Activated CD4-positive, alpha-beta memory T cell treated with anti-CD3 and anti-CD28 coated beads for 36 hours (primary cell): Measurements from ENCODE around the gene CCDC93. TPM values are rescaled to one million over a fixed set of nuclear protein-coding genes. Genes with fewer than 3 reads are reported as not detected.

Source experiments
- CTCF ChIA-PET: fragments of 350-600 bp; sonication (Branson Sonifier 250); formaldehyde crosslinking; loops from one replicate; lab custom pipeline; 2021; ENCODE audit warnings: antibody characterized with exemption, inconsistent platforms; lab: Charles Lee
- POLR2A ChIA-PET: fragments of 350-600 bp; sonication (Branson Sonifier 250); formaldehyde crosslinking; loops from one replicate; lab custom pipeline; 2021; ENCODE audit warnings: antibody characterized with exemption; lab: Charles Lee
- DNase-seq: peaks from one replicate; pipeline ENCODE4 v3.0.0-alpha.2; 2020
- H3K27ac Mint-ChIP-seq: one replicate; pipeline ENCODE4 v1.8.0; 2021; ENCODE audit warnings: mixed read lengths
- H3K27me3 Mint-ChIP-seq: one replicate; pipeline ENCODE4 v1.8.0; 2021; ENCODE audit warnings: mixed read lengths
- H3K36me3 Mint-ChIP-seq: one replicate; pipeline ENCODE4 v1.8.0; 2021; ENCODE audit warnings: mixed read lengths
- H3K4me1 Mint-ChIP-seq: one replicate; pipeline ENCODE4 v1.8.0; 2021; ENCODE audit warnings: low read depth, mixed read lengths
- H3K4me3 Mint-ChIP-seq: one replicate; pipeline ENCODE4 v1.8.0; 2021; ENCODE audit warnings: mild to moderate bottlenecking, mixed read lengths
- H3K9me3 Mint-ChIP-seq: one replicate; pipeline ENCODE4 v1.8.0; 2021; ENCODE audit warnings: mixed read lengths
- intact Hi-C: fragments of 100-400 bp; cut with micrococcal nuclease; formaldehyde crosslinking; loops from one replicate; pipeline ENCODE4 v1.15.1; 2023
- total RNA-seq, 2 experiments: library from RNA; stranded (reverse); gene quantifications; one replicate each; pipeline ENCODE4 v1.2.3, GENCODE V29; 2021

The CCDC93 gene
- total RNA-seq, 2 experiments from 2014 or later, result 24.9 to 27.3 TPM

- H3K36me3 Mint-ChIP-seq, result peaks cover 65% of the 10 kb centered on the region
- no peak for DNase-seq
- POLR2A ChIA-PET, result no interaction called here
- intact Hi-C loops, result no loop called here
- H3K9me3 Mint-ChIP-seq, result no peaks in the 10 kb centered on the region
- CTCF ChIA-PET, result interaction anchor here (1.0 kb wide), 1 partner anchor 51 kb away, joined by 3 read pairs; no protein-coding TSS in a partner anchor
- no peaks in the 10 kb centered on the region for H3K27me3 Mint-ChIP-seq
- no peaks in the 10 kb centered on the region for H3K4me1 Mint-ChIP-seq
- no peak overlapping the region for H3K4me3 Mint-ChIP-seq
- no peak overlapping the region for H3K27ac Mint-ChIP-seq
Observed at GRCh38 chr2:117952228-117952627, 61.6 kb downstream of the CCDC93 start.

GRCh38 chr2:117949806-117950205 is 64.1 kb downstream of the CCDC93 start:
- Mint-ChIP-seq H3K9me3 (no peaks in the 10 kb centered on the region), H3K27ac (no peak overlapping the region), H3K36me3 (peaks cover 76% of the 10 kb centered on the region), H3K27me3 (no peaks in the 10 kb centered on the region), H3K4me1 (no peaks in the 10 kb centered on the region), H3K4me3 (no peak overlapping the region)
- POLR2A ChIA-PET, result no interaction called here
- intact Hi-C loops, result no loop called here
- CTCF ChIA-PET, result no interaction called here
- DNase-seq, result no peak

- H3K36me3 Mint-ChIP-seq, result peaks cover 71% of the 10 kb centered on the region
- no peaks in the 10 kb centered on the region for H3K27me3 Mint-ChIP-seq
- DNase-seq, result no peak
- no peaks in the 10 kb centered on the region for H3K9me3 Mint-ChIP-seq
- intact Hi-C loops, result no loop called here
- ChIA-PET POLR2A (no interaction called here), CTCF (no interaction called here)
- H3K27ac Mint-ChIP-seq, result no peak overlapping the region
- H3K4me3 Mint-ChIP-seq, result no peak overlapping the region
- H3K4me1 Mint-ChIP-seq, result no peaks in the 10 kb centered on the region
Observed at GRCh38 chr2:117948615-117949014, 65.3 kb downstream of the CCDC93 start.

GRCh38 chr2:117945296-117945695 is 68.6 kb downstream of the CCDC93 start:
- Mint-ChIP-seq H3K36me3 (peaks cover 66% of the 10 kb centered on the region), H3K4me3 (no peak overlapping the region), H3K4me1 (no peaks in the 10 kb centered on the region), H3K27me3 (no peaks in the 10 kb centered on the region), H3K9me3 (no peaks in the 10 kb centered on the region), H3K27ac (no peak overlapping the region)
- DNase-seq, result no peak
- CTCF ChIA-PET, result interaction anchor here (0.6 to 1.1 kb wide), 3 partner anchors 8 to 74 kb away, joined by 3 read pairs; no protein-coding TSS in a partner anchor
- POLR2A ChIA-PET, result no interaction called here
- intact Hi-C loops, result no loop called here

GRCh38 chr2:117944816-117945215 is 69.1 kb downstream of the CCDC93 start:
- Mint-ChIP-seq H3K4me1 (no peaks in the 10 kb centered on the region), H3K36me3 (peaks cover 67% of the 10 kb centered on the region), H3K9me3 (no peaks in the 10 kb centered on the region), H3K27ac (no peak overlapping the region), H3K27me3 (no peaks in the 10 kb centered on the region), H3K4me3 (no peak overlapping the region)
- intact Hi-C loops, result no loop called here
- DNase-seq, result no peak
- CTCF ChIA-PET, result interaction anchor here (0.6 to 0.7 kb wide), 2 partner anchors 8 to 74 kb away, joined by 3 read pairs; no protein-coding TSS in a partner anchor
- POLR2A ChIA-PET, result no interaction called here

- intact Hi-C loops, result no loop called here
- H3K9me3 Mint-ChIP-seq, result no peaks in the 10 kb centered on the region
- no peak overlapping the region for H3K4me3 Mint-ChIP-seq
- no peaks in the 10 kb centered on the region for H3K4me1 Mint-ChIP-seq
- peaks cover 71% of the 10 kb centered on the region for H3K36me3 Mint-ChIP-seq
- POLR2A ChIA-PET, result no interaction called here
- no peaks in the 10 kb centered on the region for H3K27me3 Mint-ChIP-seq
- CTCF ChIA-PET, result no interaction called here
- H3K27ac Mint-ChIP-seq, result no peak overlapping the region
- no peak for DNase-seq
Observed at GRCh38 chr2:117943013-117943672, 70.7 kb downstream of the CCDC93 start.

- ChIA-PET POLR2A (no interaction called here), CTCF (no interaction called here)
- DNase-seq, result no peak
- H3K9me3 Mint-ChIP-seq, result no peaks in the 10 kb centered on the region
- H3K27ac Mint-ChIP-seq, result no peak overlapping the region
- H3K36me3 Mint-ChIP-seq, result peaks cover 72% of the 10 kb centered on the region
- no peaks in the 10 kb centered on the region for H3K4me1 Mint-ChIP-seq
- H3K4me3 Mint-ChIP-seq, result no peak overlapping the region
- intact Hi-C loops, result no loop called here
- H3K27me3 Mint-ChIP-seq, result no peaks in the 10 kb centered on the region
Observed at GRCh38 chr2:117942551-117942950, 71.3 kb downstream of the CCDC93 start.

- Mint-ChIP-seq H3K4me3 (no peak overlapping the region), H3K9me3 (no peaks in the 10 kb centered on the region), H3K27me3 (no peaks in the 10 kb centered on the region), H3K4me1 (no peaks in the 10 kb centered on the region), H3K36me3 (peaks cover 73% of the 10 kb centered on the region), H3K27ac (no peak overlapping the region)
- CTCF ChIA-PET, result no interaction called here
- POLR2A ChIA-PET, result no interaction called here
- no peak for DNase-seq
- intact Hi-C loops, result no loop called here
Observed at GRCh38 chr2:117941693-117942092, 72.2 kb downstream of the CCDC93 start.

- no peaks in the 10 kb centered on the region for H3K27me3 Mint-ChIP-seq
- intact Hi-C loops, result no loop called here
- no peak overlapping the region for H3K4me3 Mint-ChIP-seq
- no peaks in the 10 kb centered on the region for H3K4me1 Mint-ChIP-seq
- CTCF ChIA-PET, result no interaction called here
- peaks cover 73% of the 10 kb centered on the region for H3K36me3 Mint-ChIP-seq
- DNase-seq, result no peak
- H3K27ac Mint-ChIP-seq, result no peak overlapping the region
- no peaks in the 10 kb centered on the region for H3K9me3 Mint-ChIP-seq
- POLR2A ChIA-PET, result no interaction called here
Observed at GRCh38 chr2:117940436-117940835, 73.4 kb downstream of the CCDC93 start.

- no peaks in the 10 kb centered on the region for H3K4me1 Mint-ChIP-seq
- CTCF ChIA-PET, result no interaction called here
- H3K9me3 Mint-ChIP-seq, result no peaks in the 10 kb centered on the region
- peaks cover 78% of the 10 kb centered on the region for H3K36me3 Mint-ChIP-seq
- POLR2A ChIA-PET, result no interaction called here
- no peaks in the 10 kb centered on the region for H3K27me3 Mint-ChIP-seq
- no peak overlapping the region for H3K4me3 Mint-ChIP-seq
- DNase-seq, result no peak
- H3K27ac Mint-ChIP-seq, result no peak overlapping the region
- intact Hi-C loops, result no loop called here
Observed at GRCh38 chr2:117938611-117939010, 75.3 kb downstream of the CCDC93 start.

- no peak overlapping the region for H3K27ac Mint-ChIP-seq
- no peaks in the 10 kb centered on the region for H3K4me1 Mint-ChIP-seq
- no peaks in the 10 kb centered on the region for H3K27me3 Mint-ChIP-seq
- no peaks in the 10 kb centered on the region for H3K9me3 Mint-ChIP-seq
- no peak overlapping the region for H3K4me3 Mint-ChIP-seq
- POLR2A ChIA-PET, result no interaction called here
- H3K36me3 Mint-ChIP-seq, result peaks cover 83% of the 10 kb centered on the region
- CTCF ChIA-PET, result interaction anchor here (0.6 kb wide), 1 partner anchor 8 kb away, joined by 3 read pairs; no protein-coding TSS in a partner anchor
- no peak for DNase-seq
- intact Hi-C loops, result no loop called here
Observed at GRCh38 chr2:117936871-117937428, 76.9 kb downstream of the CCDC93 start.

GRCh38 chr2:117935954-117936353 is 77.9 kb downstream of the CCDC93 start:
- no peak for DNase-seq
- CTCF ChIA-PET, result no interaction called here
- Mint-ChIP-seq H3K4me1 (no peaks in the 10 kb centered on the region), H3K27me3 (no peaks in the 10 kb centered on the region), H3K27ac (no peak overlapping the region), H3K36me3 (peaks cover 88% of the 10 kb centered on the region), H3K9me3 (no peaks in the 10 kb centered on the region), H3K4me3 (no peak overlapping the region)
- POLR2A ChIA-PET, result no interaction called here
- intact Hi-C loops, result no loop called here

- no peak overlapping the region for H3K27ac Mint-ChIP-seq
- intact Hi-C loops, result no loop called here
- H3K4me3 Mint-ChIP-seq, result no peak overlapping the region
- H3K9me3 Mint-ChIP-seq, result no peaks in the 10 kb centered on the region
- H3K27me3 Mint-ChIP-seq, result no peaks in the 10 kb centered on the region
- ChIA-PET CTCF (no interaction called here), POLR2A (no interaction called here)
- no peaks in the 10 kb centered on the region for H3K4me1 Mint-ChIP-seq
- DNase-seq, result no peak
- peaks cover 90% of the 10 kb centered on the region for H3K36me3 Mint-ChIP-seq
Observed at GRCh38 chr2:117935456-117935855, 78.4 kb downstream of the CCDC93 start.
